Femur (tissue), 1 donor: ENCODE data around the gene PICK1.
"Not testable (repeated sequence)": the region's sequence is repeated elsewhere in the genome, so short reads cannot be mapped to it uniquely, and the experiment has no call there.

Experiments
- DNase-seq: peaks from one replicate; pipeline ENCODE4 v3.0.0-alpha.2; 2017

The PICK1 gene

GRCh38 chr22:38030311-38031133 is 26.7 kb upstream of the PICK1 start:
- no peak for DNase-seq

- no peak for DNase-seq
Measured at GRCh38 chr22:38031491-38031890, 25.7 kb upstream of the PICK1 start.

GRCh38 chr22:38032681-38033521 is 24.3 kb upstream of the PICK1 start:
- no peak for DNase-seq

GRCh38 chr22:38033522-38034277 is 23.5 kb upstream of the PICK1 start:
- DNase-seq = no peak

- peak; percentile 82 for DNase-seq
Measured at GRCh38 chr22:38034278-38034882, 22.8 kb upstream of the PICK1 start.

GRCh38 chr22:38034884-38035529 is 22.2 kb upstream of the PICK1 start:
- DNase-seq = no peak

GRCh38 chr22:38035530-38035885 is 21.7 kb upstream of the PICK1 start:
- no peak for DNase-seq

GRCh38 chr22:38036392-38037062 is 20.7 kb upstream of the PICK1 start:
- no peak for DNase-seq

GRCh38 chr22:38037367-38038150 is 19.6 kb upstream of the PICK1 start:
- not testable (repeated sequence) for DNase-seq

GRCh38 chr22:38038426-38038825 is 18.8 kb upstream of the PICK1 start:
- DNase-seq = no peak

- no peak for DNase-seq
Measured at GRCh38 chr22:38038890-38039812, 18.1 kb upstream of the PICK1 start.

- DNase-seq = no peak
Measured at GRCh38 chr22:38040953-38041759, 16.0 kb upstream of the PICK1 start.

- no peak for DNase-seq
Measured at GRCh38 chr22:38041760-38042487, 15.3 kb upstream of the PICK1 start.

GRCh38 chr22:38042488-38042790 is 14.8 kb upstream of the PICK1 start:
- no peak for DNase-seq

GRCh38 chr22:38043151-38044039 is 13.8 kb upstream of the PICK1 start:
- DNase-seq = no peak

GRCh38 chr22:38046070-38046748 is 11.0 kb upstream of the PICK1 start:
- no peak for DNase-seq
